AG08395 (cell line): Measurements from ENCODE around the gene CLEC4M.
"Not testable (repeated sequence)": the region's sequence is repeated elsewhere in the genome, so short reads cannot be mapped to it uniquely, and the experiment has no call there.

Experiments used
- DNase-seq: peaks from one replicate; pipeline ENCODE4 v3.0.0; 2012; ENCODE audit warnings: mixed read lengths, low spot score

Gene CLEC4M

GRCh38 chr19:7742575-7742974 is 20.5 kb upstream of the CLEC4M start:
- no peak for DNase-seq

- DNase-seq: no peak
Observed at GRCh38 chr19:7742991-7743390, 20.1 kb upstream of the CLEC4M start.

GRCh38 chr19:7743425-7743841 is 19.6 kb upstream of the CLEC4M start:
- no peak for DNase-seq

- DNase-seq: no peak
Observed at GRCh38 chr19:7744199-7744786, 18.8 kb upstream of the CLEC4M start.

GRCh38 chr19:7744871-7745650 is 18.0 kb upstream of the CLEC4M start:
- no peak for DNase-seq

GRCh38 chr19:7746306-7746705 is 16.7 kb upstream of the CLEC4M start:
- not testable (repeated sequence) for DNase-seq

- DNase-seq: no peak
Observed at GRCh38 chr19:7746903-7747884, 15.8 kb upstream of the CLEC4M start, which contains the start of gene CD209. TSS of gene CD209 (minus strand) at chr19:7747534. CDS start at chr19:7747511, 23 bp downstream.

GRCh38 chr19:7748171-7748570 is 14.9 kb upstream of the CLEC4M start:
- no peak for DNase-seq

- no peak for DNase-seq
Observed at GRCh38 chr19:7748756-7749155, 14.3 kb upstream of the CLEC4M start.

GRCh38 chr19:7751157-7751783 is 11.8 kb upstream of the CLEC4M start:
- DNase-seq: no peak

- DNase-seq: no peak
Observed at GRCh38 chr19:7756258-7756657, 6.8 kb upstream of the CLEC4M start.

- DNase-seq: no peak
Observed at GRCh38 chr19:7757358-7757757, 5.7 kb upstream of the CLEC4M start.

- no peak for DNase-seq
Observed at GRCh38 chr19:7759156-7759555, 3.9 kb upstream of the CLEC4M start.

GRCh38 chr19:7763696-7764095 is 653 bp downstream of the CLEC4M start:
- no peak for DNase-seq

GRCh38 chr19:7764157-7764556 is 1.1 kb downstream of the CLEC4M start:
- not testable (repeated sequence) for DNase-seq

- not testable (repeated sequence) for DNase-seq
Observed at GRCh38 chr19:7765043-7765442, 2.0 kb downstream of the CLEC4M start.

GRCh38 chr19:7766535-7766934 is 3.5 kb downstream of the CLEC4M start:
- no peak for DNase-seq

GRCh38 chr19:7767487-7767886 is 4.4 kb downstream of the CLEC4M start:
- DNase-seq: no peak

GRCh38 chr19:7769171-7769570 is 6.1 kb downstream of the CLEC4M start:
- no peak for DNase-seq

GRCh38 chr19:7771072-7771471 is 8.0 kb downstream of the CLEC4M start:
- DNase-seq: no peak

- no peak for DNase-seq
Observed at GRCh38 chr19:7772752-7773291, 9.8 kb downstream of the CLEC4M start.

- DNase-seq: no peak
Observed at GRCh38 chr19:7773841-7774240, 10.8 kb downstream of the CLEC4M start.
